HEK293 (cell line): Measurements from ENCODE around the gene PSMA7.

Source experiments
- CTCF ChIA-PET: fragments of 350-600 bp; formaldehyde crosslinking; extraction: SDS; loops from one replicate; lab custom pipeline; 2021; ENCODE audit warnings: antibody characterized with exemption; lab: Yijun Ruan, JAX
- POLR2A ChIA-PET: fragments of 300-600 bp; formaldehyde crosslinking; extraction: SDS; loops from one replicate; lab custom pipeline; 2020; ENCODE audit warnings: antibody characterized with exemption, inconsistent platforms; lab: Yijun Ruan, JAX
- H3K27ac ChIP-seq: fragments of 200-500 bp; sonication (Bioruptor generic); 2 replicates; pipeline ENCODE4 v1.5.1; 2014; ENCODE audit warnings: low read depth, low read length, control low read depth, inconsistent platforms; ENCODE audit errors: extremely low read depth
- H3K36me3 ChIP-seq, 2 experiments: fragments of 200-500 bp in 1 of 2; sonication (Bioruptor generic) in 1 of 2; 1 replicate in 1 of 2; 2 replicates in 1 of 2; pipeline ENCODE4 v1.5.1; 2014 to 2017; ENCODE audit warnings: inconsistent platforms in 2 of 2, low read length in 2 of 2; ENCODE audit not compliant: control insufficient read depth in 2 of 2, insufficient read depth in 1 of 2
- H3K4me1 ChIP-seq: fragments of 200-500 bp; sonication (Bioruptor generic); 2 replicates; pipeline ENCODE4 v1.5.1; 2014; ENCODE audit warnings: mild to moderate bottlenecking, low read length, inconsistent platforms; ENCODE audit not compliant: control insufficient read depth, insufficient read depth
- H3K4me3 ChIP-seq: 2 replicates; pipeline ENCODE4 v1.5.1; 2011; ENCODE audit warnings: low read depth, mild to moderate bottlenecking, control low read depth, low read length, moderate library complexity
- H3K9me3 ChIP-seq: fragments of 200-500 bp; sonication (Bioruptor generic); 2 replicates; pipeline ENCODE4 v1.5.1; 2014; ENCODE audit warnings: low read depth, low read length, inconsistent platforms; ENCODE audit not compliant: control insufficient read depth, insufficient read depth
- EGR2 ChIP-seq: fragments of 450-650 bp; formaldehyde crosslinking; IDR thresholded peaks from 2 replicates; pipeline ENCODE4 v1.5.1; 2016; ENCODE audit warnings: low read depth, missing biosample characterization, missing genetic modification characterization
- KLF16 ChIP-seq: fragments of 450-650 bp; formaldehyde crosslinking; IDR thresholded peaks from 2 replicates; pipeline ENCODE4 v1.5.1; 2017; ENCODE audit warnings: missing biosample characterization, missing genetic modification characterization
- KLF17 ChIP-seq: fragments of 450-650 bp; formaldehyde crosslinking; IDR thresholded peaks from 2 replicates; pipeline ENCODE4 v1.5.1; 2016; ENCODE audit warnings: missing biosample characterization, missing genetic modification characterization
- KLF7 ChIP-seq: fragments of 450-650 bp; formaldehyde crosslinking; IDR thresholded peaks from 2 replicates; pipeline ENCODE4 v1.5.1; 2016; ENCODE audit warnings: missing biosample characterization, missing genetic modification characterization, borderline replicate concordance
- KLF8 ChIP-seq: fragments of 450-650 bp; formaldehyde crosslinking; IDR thresholded peaks from 2 replicates; pipeline ENCODE4 v1.5.1; 2016; ENCODE audit warnings: missing biosample characterization, missing genetic modification characterization
- OSR2 ChIP-seq: fragments of 450-650 bp; formaldehyde crosslinking; IDR thresholded peaks from 2 replicates; pipeline ENCODE4 v1.5.1; 2016; ENCODE audit warnings: missing biosample characterization, missing genetic modification characterization
- PATZ1 ChIP-seq: fragments of 450-650 bp; formaldehyde crosslinking; IDR thresholded peaks from 2 replicates; pipeline ENCODE4 v1.5.1; 2016; ENCODE audit warnings: missing biosample characterization, missing genetic modification characterization
- SCRT1 ChIP-seq: fragments of 450-650 bp; formaldehyde crosslinking; IDR thresholded peaks from 2 replicates; pipeline ENCODE4 v1.5.1; 2016; ENCODE audit warnings: missing biosample characterization, missing genetic modification characterization, borderline replicate concordance
- SP2 ChIP-seq: fragments of 450-650 bp; formaldehyde crosslinking; IDR thresholded peaks from 2 replicates; pipeline ENCODE4 v1.5.1; 2016; ENCODE audit warnings: missing biosample characterization, missing genetic modification characterization
- SP7 ChIP-seq: fragments of 450-650 bp; formaldehyde crosslinking; IDR thresholded peaks from 2 replicates; pipeline ENCODE4 v1.5.1; 2016; ENCODE audit warnings: missing biosample characterization, missing genetic modification characterization
- WT1 ChIP-seq: fragments of 450-650 bp; formaldehyde crosslinking; IDR thresholded peaks from 2 replicates; pipeline ENCODE4 v1.5.1; 2016; ENCODE audit warnings: missing biosample characterization, missing genetic modification characterization
- ZBTB21 ChIP-seq: fragments of 450-650 bp; formaldehyde crosslinking; IDR thresholded peaks from 2 replicates; pipeline ENCODE4 v1.5.1; 2017; ENCODE audit warnings: missing biosample characterization, missing genetic modification characterization
- ZBTB48 ChIP-seq: fragments of 450-650 bp; formaldehyde crosslinking; IDR thresholded peaks from 2 replicates; pipeline ENCODE4 v1.5.1; 2016; ENCODE audit warnings: missing biosample characterization, missing genetic modification characterization
- ZEB2 ChIP-seq: fragments of 450-650 bp; formaldehyde crosslinking; IDR thresholded peaks from 2 replicates; pipeline ENCODE4 v1.5.1; 2016; ENCODE audit warnings: missing biosample characterization, missing genetic modification characterization
- ZFHX2 ChIP-seq: fragments of 450-650 bp; formaldehyde crosslinking; conservative IDR thresholded peaks from 2 replicates; pipeline ENCODE4 v1.5.1; 2016; ENCODE audit warnings: missing biosample characterization, missing genetic modification characterization
- ZFP3 ChIP-seq: fragments of 450-650 bp; formaldehyde crosslinking; IDR thresholded peaks from 2 replicates; pipeline ENCODE4 v1.5.1; 2016; ENCODE audit warnings: low read depth, missing biosample characterization, missing genetic modification characterization
- ZNF140 ChIP-seq: fragments of 450-650 bp; formaldehyde crosslinking; IDR thresholded peaks from 2 replicates; pipeline ENCODE4 v1.5.1; 2016; ENCODE audit warnings: missing biosample characterization, missing genetic modification characterization
- ZNF155 ChIP-seq: fragments of 450-650 bp; formaldehyde crosslinking; IDR thresholded peaks from 2 replicates; pipeline ENCODE4 v1.5.1; 2016; ENCODE audit warnings: missing biosample characterization, missing genetic modification characterization
- ZNF16 ChIP-seq: fragments of 450-650 bp; formaldehyde crosslinking; IDR thresholded peaks from 2 replicates; pipeline ENCODE4 v1.5.1; 2016; ENCODE audit warnings: low read depth, missing biosample characterization, missing genetic modification characterization
- ZNF211 ChIP-seq: fragments of 450-650 bp; formaldehyde crosslinking; IDR thresholded peaks from 2 replicates; pipeline ENCODE4 v1.5.1; 2016; ENCODE audit warnings: low read depth, missing biosample characterization, missing genetic modification characterization
- ZNF324 ChIP-seq: fragments of 450-650 bp; formaldehyde crosslinking; IDR thresholded peaks from 2 replicates; pipeline ENCODE4 v1.5.1; 2016; ENCODE audit warnings: missing biosample characterization, missing genetic modification characterization
- ZNF510 ChIP-seq: fragments of 450-650 bp; formaldehyde crosslinking; IDR thresholded peaks from 2 replicates; pipeline ENCODE4 v1.5.1; 2018; ENCODE audit warnings: mild to moderate bottlenecking, missing genetic modification characterization, missing biosample characterization; ENCODE audit not compliant: insufficient replicate concordance
- ZNF596 ChIP-seq: fragments of 450-650 bp; IDR thresholded peaks from 2 replicates; pipeline ENCODE4 v1.5.0; 2018; ENCODE audit warnings: missing biosample characterization, mild to moderate bottlenecking, missing genetic modification characterization, moderate library complexity
- ZNF600 ChIP-seq: fragments of 450-650 bp; formaldehyde crosslinking; IDR thresholded peaks from 2 replicates; pipeline ENCODE4 v1.5.1; 2016; ENCODE audit warnings: missing biosample characterization, missing genetic modification characterization
- ZNF629 ChIP-seq: fragments of 450-650 bp; formaldehyde crosslinking; IDR thresholded peaks from 2 replicates; pipeline ENCODE4 v1.5.1; 2017; ENCODE audit warnings: missing biosample characterization, missing genetic modification characterization
- ZNF76 ChIP-seq: fragments of 450-650 bp; formaldehyde crosslinking; IDR thresholded peaks from 2 replicates; pipeline ENCODE4; 2016; ENCODE audit warnings: low read depth, missing biosample characterization, missing genetic modification characterization, borderline replicate concordance
- ZSCAN16 ChIP-seq: fragments of 450-650 bp; formaldehyde crosslinking; IDR thresholded peaks from 2 replicates; pipeline ENCODE4 v1.5.1; 2016; ENCODE audit warnings: missing biosample characterization, missing genetic modification characterization
- ZSCAN23 ChIP-seq: fragments of 450-650 bp; formaldehyde crosslinking; IDR thresholded peaks from 2 replicates; pipeline ENCODE4 v1.5.1; 2016; ENCODE audit warnings: missing biosample characterization, missing genetic modification characterization
- TF ChIP-seq, protein P1 (sequence below): fragments of 450-650 bp; IDR thresholded peaks from 2 replicates; pipeline ENCODE4 v1.5.1; 2018; ENCODE audit warnings: missing biosample characterization, mild to moderate bottlenecking, missing genetic modification characterization

Gene PSMA7

DNA sequence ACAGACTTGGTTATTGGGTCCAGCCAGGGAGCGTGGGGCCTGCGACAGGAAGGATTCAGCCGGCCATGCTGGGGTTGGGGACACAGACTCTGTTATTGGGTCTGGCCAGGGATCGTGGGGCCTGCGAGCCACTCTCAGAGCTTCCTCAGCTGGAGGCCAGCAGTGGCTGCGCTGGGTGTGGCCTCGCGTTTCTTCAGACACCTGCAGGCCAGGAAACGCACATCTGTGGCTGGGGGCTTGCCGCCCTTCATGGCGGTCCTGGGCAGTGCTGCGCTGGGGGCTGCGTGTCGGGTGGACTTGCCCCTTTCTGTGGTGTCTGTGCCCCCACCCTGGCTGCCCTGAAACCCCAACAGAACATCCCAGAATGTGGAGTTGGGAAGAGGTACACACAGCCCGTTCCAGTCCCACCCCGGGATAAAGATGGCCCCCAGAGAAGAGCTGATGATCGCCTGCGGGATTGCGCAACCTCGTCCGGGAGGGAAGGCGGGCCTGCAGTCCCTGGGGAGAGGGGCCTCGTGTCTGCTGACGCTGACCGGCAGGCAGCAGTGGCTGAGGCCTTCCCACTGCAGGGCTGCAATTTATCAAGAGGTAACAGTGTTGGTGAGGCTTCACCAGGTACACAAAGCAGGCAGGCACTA is 22.7 kb upstream of the PSMA7 start:
- CTCF ChIA-PET, result interaction anchor here (1.2 to 1.5 kb wide), 2 partner anchors 9 to 10 kb away, joined by 3 to 6 read pairs; no protein-coding TSS in a partner anchor
- POLR2A ChIA-PET, result no interaction called here

GRCh38 chr20:62164879-62165761 is 21.9 kb upstream of the PSMA7 start:
- CTCF ChIA-PET, result interaction anchor here (1.5 kb wide), 1 partner anchor 9 kb away, joined by 3 read pairs; no protein-coding TSS in a partner anchor
- Histone ChIP-seq H3K9me3 (no peaks in the 10 kb centered on the region), H3K27ac (no peak overlapping the region), H3K36me3 (peaks cover 0 to 70% of the 10 kb centered on the region in 2 experiments; a peak in 2 of 3 replicates), H3K4me3 (no peak overlapping the region), H3K4me1 (no peaks in the 10 kb centered on the region)
- POLR2A ChIA-PET, result no interaction called here
- TF ChIP-seq ZNF600, result peak; percentile 87
- TF ChIP-seq ZFHX2 (tag by site-specific recombination), result peak; percentile 36; the same call in 1 of the 2 replicates
- TF ChIP-seq EGR2, result 0 out of 2 replicates have a peak, but pooled peaks have one; percentile 9
- TF ChIP-seq ZNF510 (tag by site-specific recombination), result no peak
- no peak for TF ChIP-seq ZBTB21 (tag by site-specific recombination)

More for the DNA sequence above, 22.7 kb upstream of the PSMA7 start:
- Histone ChIP-seq H3K4me1 (no peaks in the 10 kb centered on the region), H3K27ac (no peak overlapping the region), H3K36me3 (peaks cover 0 to 67% of the 10 kb centered on the region in 2 experiments; a peak in 2 of 3 replicates), H3K4me3 (no peak overlapping the region), H3K9me3 (no peaks in the 10 kb centered on the region)
- no peak for TF ChIP-seq KLF16 (tag by site-specific recombination)
- 0 out of 2 replicates have a peak, but pooled peaks have one; percentile 30 for TF ChIP-seq ZEB2 (tag by site-specific recombination)
- no peak for TF ChIP-seq ZBTB48 (tag by site-specific recombination)
- TF ChIP-seq ZNF140, result no peak
- TF ChIP-seq ZSCAN23 (tag by site-specific recombination), result no peak
- no peak for TF ChIP-seq ZNF211 (tag by site-specific recombination)
- TF ChIP-seq KLF8 (tag by site-specific recombination), result 0 out of 2 replicates have a peak, but pooled peaks have one; percentile 17
- peak; percentile 1; the same call in 1 of the 2 replicates for TF ChIP-seq ZNF600
- TF ChIP-seq SP7 (tag by site-specific recombination), result peak; percentile 37; the same call in 1 of the 2 replicates
- TF ChIP-seq OSR2 (tag by site-specific recombination), result peak; percentile 51
- peak; percentile 24; the same call in 1 of the 2 replicates for TF ChIP-seq ZNF324 (tag by site-specific recombination)
- no peak for TF ChIP-seq ZNF16 (tag by site-specific recombination)
- TF ChIP-seq SP2 (tag by site-specific recombination), result peak; percentile 19; the same call in 1 of the 2 replicates
- TF ChIP-seq ZSCAN16, result no peak
- no peak for TF ChIP-seq ZFP3 (tag by site-specific recombination)
- TF ChIP-seq, protein P1, sequence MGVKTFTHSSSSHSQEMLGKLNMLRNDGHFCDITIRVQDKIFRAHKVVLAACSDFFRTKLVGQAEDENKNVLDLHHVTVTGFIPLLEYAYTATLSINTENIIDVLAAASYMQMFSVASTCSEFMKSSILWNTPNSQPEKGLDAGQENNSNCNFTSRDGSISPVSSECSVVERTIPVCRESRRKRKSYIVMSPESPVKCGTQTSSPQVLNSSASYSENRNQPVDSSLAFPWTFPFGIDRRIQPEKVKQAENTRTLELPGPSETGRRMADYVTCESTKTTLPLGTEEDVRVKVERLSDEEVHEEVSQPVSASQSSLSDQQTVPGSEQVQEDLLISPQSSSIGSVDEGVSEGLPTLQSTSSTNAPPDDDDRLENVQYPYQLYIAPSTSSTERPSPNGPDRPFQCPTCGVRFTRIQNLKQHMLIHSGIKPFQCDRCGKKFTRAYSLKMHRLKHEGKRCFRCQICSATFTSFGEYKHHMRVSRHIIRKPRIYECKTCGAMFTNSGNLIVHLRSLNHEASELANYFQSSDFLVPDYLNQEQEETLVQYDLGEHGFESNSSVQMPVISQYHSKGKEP (tag by site-specific recombination), result 0 out of 2 replicates have a peak, but pooled peaks have one; percentile 39
- peak; percentile 75 for TF ChIP-seq PATZ1 (tag by site-specific recombination)
- TF ChIP-seq ZNF76 (tag by site-specific recombination), result peak; percentile 16; the same call in 1 of the 2 replicates
- 0 out of 2 replicates have a peak, but pooled peaks have one; percentile 33 for TF ChIP-seq WT1 (tag by site-specific recombination)
- TF ChIP-seq ZNF596 (tag by site-specific recombination), result no peak
- no peak for TF ChIP-seq KLF7
- TF ChIP-seq ZNF629 (tag by site-specific recombination), result 0 out of 2 replicates have a peak, but pooled peaks have one; percentile 32
- no peak for TF ChIP-seq ZNF155 (tag by site-specific recombination)
- peak; percentile 72; the same call in 1 of the 2 replicates for TF ChIP-seq KLF17 (tag by site-specific recombination)
- TF ChIP-seq SCRT1 (tag by site-specific recombination), result no peak
